ENCODE measurements around the gene ADNP2.
A peak's percentile ranks its signal among the peaks of the same experiment; 100 is the strongest.
"Not testable (repeated sequence)": the region's sequence is repeated elsewhere in the genome, so short reads cannot be mapped to it uniquely, and the experiment has no call there.

The ADNP2 gene

GRCh38 chr18:80163183-80163582 is 54.1 kb downstream of the ADNP2 start:
- Histone ChIP-seq H3K27ac (ENCODE audit: extremely low read depth, low read depth, low read length) (no peak overlapping the region), H3K4me1 (ENCODE audit: control insufficient read depth, insufficient read depth, low read length) (no peaks in the 10 kb centered on the region), H3K9me3 (ENCODE audit: control insufficient read depth, insufficient read depth, low read depth, low read length) (no peaks in the 10 kb centered on the region), H3K4me3 (ENCODE audit: low read depth, low read length) (no peak overlapping the region), H3K36me3 (ENCODE audit: control insufficient read depth in 2 of 2, insufficient read depth in 1 of 2, low read length in 2 of 2) (peaks cover 3 to 17% of the 10 kb centered on the region in 2 experiments; a peak in 2 of 3 replicates)
- ChIA-PET POLR2A (no interaction called here), CTCF (no interaction called here)
- TF ChIP-seq ZNF341 (tag by site-specific recombination; IDR thresholded peaks at IDR 0.05; ENCODE audit: low read depth) = no peak
- TF ChIP-seq ZNF544 (tag by site-specific recombination; IDR thresholded peaks at IDR 0.05) = no peak
- TF ChIP-seq ZNF624 (tag by site-specific recombination; IDR thresholded peaks at IDR 0.05) = no peak
- TF ChIP-seq HOXA7 (CRISPR knock-in tag; IDR thresholded peaks at IDR 0.05; ENCODE audit: borderline replicate concordance) = no peak
- no peak for TF ChIP-seq ZBTB21 (tag by site-specific recombination; IDR thresholded peaks at IDR 0.05)
- TF ChIP-seq OSR2 (tag by site-specific recombination; IDR thresholded peaks at IDR 0.05) = no peak
- TF ChIP-seq PRDM10 (tag by site-specific recombination; IDR thresholded peaks at IDR 0.05) = no peak
- no peak for TF ChIP-seq ZNF398 (tag by site-specific recombination; IDR thresholded peaks at IDR 0.05)
- no peak for TF ChIP-seq ZBTB44 (tag by site-specific recombination; IDR thresholded peaks at IDR 0.05)
- no peak for TF ChIP-seq ZNF792 (tag by site-specific recombination; IDR thresholded peaks at IDR 0.05)
- no peak for TF ChIP-seq ZNF571 (tag by site-specific recombination; IDR thresholded peaks at IDR 0.05)
- TF ChIP-seq ZNF645 (tag by site-specific recombination; IDR thresholded peaks at IDR 0.05) = no peak
- no peak for TF ChIP-seq ZNF18 (tag by site-specific recombination; IDR thresholded peaks at IDR 0.05)

GRCh38 chr18:80164727-80165355 is 55.8 kb downstream of the ADNP2 start:
- POLR2A ChIA-PET; H3K9me3 ChIP-seq (ENCODE audit: control insufficient read depth, insufficient read depth, low read depth, low read length); H3K4me3 ChIP-seq (ENCODE audit: low read depth, low read length); H3K27ac ChIP-seq (ENCODE audit: extremely low read depth, low read depth, low read length); H3K4me1 ChIP-seq (ENCODE audit: control insufficient read depth, insufficient read depth, low read length): not testable (repeated sequence)
- H3K36me3 ChIP-seq (ENCODE audit: control insufficient read depth in 2 of 2, insufficient read depth in 1 of 2, low read length in 2 of 2) = peaks cover 0 to 11% of the 10 kb centered on the region in 2 experiments; a peak in 1 of 3 replicates
- CTCF ChIA-PET = interaction anchor here (0.7 kb wide), 1 partner anchor 10 kb away, joined by 3 read pairs; no protein-coding TSS in a partner anchor
- peak; percentile 70 for TF ChIP-seq SETDB1 (IDR thresholded peaks at IDR 0.05; ENCODE audit: insufficient read length, low read length)
- 0 out of 2 replicates have a peak, but pooled peaks have one; percentile 40 for TF ChIP-seq ZNF133 (tag by site-specific recombination; IDR thresholded peaks at IDR 0.05)

Measured in HEK293 (cell line).